ENCODE measurements around the gene FTO. TPM values are rescaled to one million over a fixed set of nuclear protein-coding genes. Genes with fewer than 3 reads are reported as not detected.

Gene FTO
- polyA plus RNA-seq, 3 donors, result 15.9 to 37.9 (median 25.5) TPM

DNA sequence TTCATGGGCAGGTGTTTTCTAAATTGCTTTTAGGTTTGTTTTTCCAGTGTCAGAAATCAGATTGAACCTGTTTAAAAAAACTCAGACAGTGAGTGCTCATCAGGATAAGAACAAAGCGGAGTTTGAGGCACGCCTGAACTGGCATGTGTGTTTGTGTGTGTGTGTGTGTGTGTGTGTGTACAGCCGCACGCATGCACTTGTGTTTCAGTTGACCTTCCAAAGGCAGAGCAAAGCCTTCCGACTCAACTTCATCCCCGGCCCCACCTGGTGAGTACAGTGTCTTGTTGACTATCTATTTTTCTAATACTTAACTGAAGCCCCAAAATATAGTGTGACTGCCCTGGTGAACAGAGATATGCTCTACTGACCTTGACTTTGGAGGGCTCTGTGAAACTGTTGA is 357.5 kb downstream of the FTO start:
- 96 to 100% (median 98%) methylated on average over 6 of the region's 6 CpGs for WGBS, 3 donors
- no peak overlapping the region for H3K27ac ChIP-seq (ENCODE audit: low read depth, low read length)

DNA sequence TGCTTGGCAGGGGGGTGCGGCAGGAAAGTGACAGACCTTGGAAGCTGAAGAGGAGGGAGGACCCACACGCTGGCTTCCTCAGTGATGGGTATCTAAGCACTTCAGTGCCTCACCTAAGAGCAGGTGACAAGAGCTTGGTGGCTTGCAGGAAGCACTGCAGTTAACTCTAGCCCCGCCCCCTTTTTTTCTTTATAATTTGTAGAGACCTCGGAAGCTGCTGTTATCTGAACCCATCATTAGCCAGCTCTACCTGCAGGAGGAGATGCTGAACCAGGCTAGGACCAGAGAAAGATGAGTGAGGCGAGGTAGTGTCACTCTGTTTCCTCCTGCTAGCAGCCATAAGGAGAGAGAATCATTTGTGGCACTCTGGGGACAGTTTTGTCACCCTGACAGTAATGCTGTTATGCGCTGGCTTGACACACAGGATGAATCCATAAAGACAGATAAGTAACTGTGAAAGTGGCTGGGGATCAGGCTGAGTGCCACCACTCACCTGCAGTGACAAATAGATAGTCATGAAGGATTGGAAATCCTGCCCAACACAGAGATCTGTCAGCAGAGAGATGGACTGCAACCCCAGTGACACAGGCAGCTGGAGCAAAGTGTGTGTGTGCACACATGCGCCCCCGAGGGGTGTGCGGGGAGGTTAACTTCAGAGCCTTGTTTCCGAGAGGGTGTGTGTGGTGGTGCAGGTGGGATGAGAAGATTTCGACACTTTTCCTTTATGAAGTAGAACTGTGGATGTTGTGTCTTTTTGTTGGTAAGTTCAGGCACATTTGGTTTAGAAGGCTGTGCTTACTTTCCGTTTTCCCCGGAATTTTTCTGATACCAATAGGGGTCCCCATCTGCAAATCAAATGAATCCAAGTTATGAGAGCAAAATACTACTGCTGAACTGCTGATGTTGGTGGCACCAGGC is 358.7 kb downstream of the FTO start:
- H3K27ac ChIP-seq (ENCODE audit: low read depth, low read length), result no peak overlapping the region
- 77 to 85% (median 80%) methylated on average over 13 of the region's 13 CpGs for WGBS, 3 donors

DNA sequence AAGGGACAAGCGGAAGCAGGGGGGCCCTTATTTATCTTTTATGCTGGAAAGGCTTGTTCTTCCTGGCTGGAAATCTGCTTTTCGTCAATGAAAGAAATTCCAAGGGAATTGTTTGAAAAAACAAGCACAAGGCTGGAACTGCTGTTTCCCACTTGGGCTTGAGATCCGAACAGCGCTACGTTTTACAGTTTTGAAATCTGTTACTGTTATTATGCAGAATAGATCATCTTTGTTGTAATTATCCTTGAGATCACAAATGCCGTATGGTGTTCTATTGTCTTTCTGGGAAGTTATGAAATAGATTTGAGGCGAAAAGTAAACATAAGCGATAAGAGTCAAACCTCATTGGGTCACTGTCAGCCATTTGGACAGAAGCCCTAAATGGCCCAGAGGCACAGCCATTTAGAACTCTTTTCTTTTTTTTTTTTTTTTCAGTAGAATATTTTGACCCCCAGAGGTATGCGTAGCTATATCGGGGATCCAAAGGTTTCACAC is 359.4 kb downstream of the FTO start:
- H3K27ac ChIP-seq (ENCODE audit: low read depth, low read length), result no peak overlapping the region

DNA sequence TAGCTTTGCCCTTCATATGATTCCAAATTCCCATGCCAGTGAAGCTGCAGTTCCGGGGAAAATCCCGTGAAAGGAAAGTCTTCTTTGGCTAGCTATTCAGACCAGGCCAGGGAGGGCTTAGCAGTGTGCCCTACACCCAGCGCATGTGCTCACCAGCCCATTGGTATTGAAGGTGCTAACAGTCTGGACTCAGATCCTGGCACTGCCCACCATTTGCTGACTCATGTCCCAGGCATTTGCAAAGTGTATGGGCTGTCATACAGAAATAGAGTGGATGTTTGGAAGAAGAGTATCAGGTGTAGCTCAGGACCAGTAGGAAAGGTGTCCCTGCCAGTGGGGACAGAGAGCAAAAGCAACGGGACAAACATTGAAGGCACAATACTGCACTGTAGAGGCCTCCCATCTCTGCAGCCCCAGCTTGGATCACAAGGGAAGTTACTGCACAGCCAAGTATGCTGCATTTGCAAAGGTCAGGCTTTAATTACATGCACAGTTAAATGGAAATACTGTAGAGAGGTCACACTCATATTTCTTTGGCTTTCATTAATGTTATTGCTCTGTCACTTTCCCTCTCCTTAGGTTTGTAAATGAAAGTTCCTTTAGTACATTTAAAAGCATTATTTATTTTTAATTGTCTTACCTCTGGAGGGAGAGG is 362.6 kb downstream of the FTO start:
- H3K27ac ChIP-seq (ENCODE audit: low read depth, low read length), result no peak overlapping the region
- WGBS, 3 donors, result 89 to 91% (median 90%) methylated on average over 4 of the region's 4 CpGs

More for the DNA sequence above, 359.4 kb downstream of the FTO start:
- 72 to 76% (median 76%) methylated on average over 10 of the region's 10 CpGs for WGBS, 3 donors

DNA sequence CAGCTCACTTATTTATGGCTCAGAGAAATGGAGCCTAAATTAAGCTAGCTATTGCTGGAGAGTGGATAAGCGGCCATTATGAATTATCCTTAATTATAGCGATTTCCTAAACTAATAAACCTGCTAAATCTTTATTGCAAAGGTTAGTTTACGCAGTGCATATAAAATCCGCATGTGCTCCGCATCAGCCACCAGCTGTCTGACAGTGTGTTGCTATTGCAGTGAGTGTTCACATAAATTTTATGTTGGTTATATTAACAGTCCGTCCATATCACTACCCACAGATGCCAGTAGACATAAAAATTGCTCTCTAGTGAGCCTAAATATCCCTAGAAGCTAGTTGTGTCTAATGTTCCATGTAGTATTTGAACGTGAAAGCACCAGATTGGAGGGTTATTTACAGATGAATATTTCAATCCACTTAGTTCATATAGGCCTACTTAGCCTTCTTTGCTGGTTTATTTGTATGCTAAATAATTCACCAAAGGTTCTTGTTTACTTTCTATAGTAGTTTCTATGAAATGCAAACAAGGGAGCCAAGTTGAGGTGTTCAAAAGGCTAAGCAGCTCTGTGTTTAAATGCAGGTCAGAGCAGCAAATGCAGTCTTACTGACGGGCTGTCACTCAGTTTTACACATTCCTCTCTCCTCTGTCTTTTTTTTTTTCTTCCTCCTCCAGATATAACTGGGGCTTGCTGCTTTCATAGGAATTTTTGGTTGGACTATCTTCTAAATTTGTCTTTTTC is 363.5 kb downstream of the FTO start:
- H3K27ac ChIP-seq (ENCODE audit: low read depth, low read length), result no peak overlapping the region
- 89 to 95% (median 92%) methylated on average over 8 of the region's 8 CpGs for WGBS, 3 donors

DNA sequence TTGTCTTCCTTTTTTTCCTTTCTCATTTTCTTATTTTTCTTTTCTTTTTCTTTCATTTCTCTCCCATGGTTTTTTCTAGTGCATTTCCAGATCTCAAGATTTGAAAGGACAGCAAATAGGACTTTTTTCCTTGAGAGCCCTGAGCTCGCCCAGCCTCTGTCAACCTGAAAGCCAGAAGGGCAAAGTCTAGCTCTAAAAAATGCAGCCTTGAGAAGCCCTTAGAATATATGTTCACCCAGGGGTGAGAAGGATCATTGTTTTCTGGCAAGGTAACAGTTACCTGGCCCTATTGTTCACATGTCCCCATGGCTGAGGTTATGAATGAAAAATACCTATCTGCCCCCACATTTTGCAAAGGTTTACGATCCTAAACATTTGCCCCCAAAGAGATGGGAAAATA is 364.3 kb downstream of the FTO start:
- H3K27ac ChIP-seq (ENCODE audit: low read depth, low read length), result no peak overlapping the region
- WGBS, 3 donors, result 73 to 96% (median 76%) methylated on average over 2 of the region's 2 CpGs

DNA sequence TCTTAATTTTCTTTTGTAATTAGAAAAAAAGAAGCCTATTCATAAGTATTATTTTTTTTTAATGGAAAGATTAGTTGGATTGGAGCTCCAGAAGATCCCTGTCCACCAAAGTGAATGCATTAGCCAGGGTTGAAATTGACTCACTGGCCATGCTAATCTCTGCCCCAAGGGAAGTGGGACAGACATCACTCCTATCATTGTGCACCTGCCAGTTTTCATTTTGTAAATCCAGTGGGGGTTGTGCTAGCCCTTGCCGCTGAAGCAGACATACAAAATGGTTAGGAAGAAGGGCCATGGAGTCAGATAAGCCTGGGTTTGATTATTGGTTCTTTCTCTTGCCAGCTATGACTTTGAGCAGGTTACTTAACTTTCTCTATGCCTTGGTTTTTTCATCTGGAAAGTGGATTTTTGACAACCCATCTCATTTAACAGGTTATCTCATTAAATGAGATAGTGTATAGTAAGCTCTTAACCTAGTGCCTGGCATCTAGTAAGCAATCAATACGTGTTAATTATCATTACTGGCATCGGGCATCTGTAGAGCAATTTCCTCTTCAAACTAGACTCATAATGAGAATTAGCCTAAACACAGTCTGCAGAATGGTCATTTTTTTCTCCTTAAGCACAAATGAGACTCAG is 365.8 kb downstream of the FTO start:
- no peak overlapping the region for H3K27ac ChIP-seq (ENCODE audit: low read depth, low read length)
- WGBS, 3 donors, result 80 to 94% (median 94%) methylated on average over 3 of the region's 3 CpGs

DNA sequence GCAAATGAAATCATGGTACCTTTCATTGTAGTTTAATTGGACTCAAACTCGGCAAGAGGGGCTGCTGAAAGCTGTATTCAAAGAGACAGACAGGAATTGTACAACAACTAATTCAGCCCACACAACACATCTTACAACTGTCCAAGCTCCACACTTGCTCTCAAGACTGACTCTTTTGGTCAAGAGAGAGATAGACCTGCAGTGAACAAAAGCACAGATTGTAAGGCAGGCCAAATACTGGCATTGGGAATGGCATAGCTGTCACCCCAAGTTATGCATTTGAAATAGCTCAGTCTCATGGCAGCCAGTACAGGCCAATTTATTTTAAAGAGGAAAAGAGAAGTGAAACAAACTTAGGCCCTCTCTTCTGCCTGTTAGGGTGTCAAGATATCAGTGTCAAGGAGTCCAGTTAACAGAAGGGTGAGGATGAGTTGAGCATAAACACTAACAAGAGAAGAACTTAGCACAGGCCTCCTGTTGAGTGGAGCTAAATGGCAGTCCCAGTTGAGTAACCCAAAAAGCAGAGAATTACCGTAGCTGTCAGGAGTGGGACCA is 366.9 kb downstream of the FTO start:
- H3K27ac ChIP-seq (ENCODE audit: low read depth, low read length), result no peak overlapping the region
- WGBS, 3 donors, result 99 to 100% (median 100%) methylated on average over 2 of the region's 2 CpGs

DNA sequence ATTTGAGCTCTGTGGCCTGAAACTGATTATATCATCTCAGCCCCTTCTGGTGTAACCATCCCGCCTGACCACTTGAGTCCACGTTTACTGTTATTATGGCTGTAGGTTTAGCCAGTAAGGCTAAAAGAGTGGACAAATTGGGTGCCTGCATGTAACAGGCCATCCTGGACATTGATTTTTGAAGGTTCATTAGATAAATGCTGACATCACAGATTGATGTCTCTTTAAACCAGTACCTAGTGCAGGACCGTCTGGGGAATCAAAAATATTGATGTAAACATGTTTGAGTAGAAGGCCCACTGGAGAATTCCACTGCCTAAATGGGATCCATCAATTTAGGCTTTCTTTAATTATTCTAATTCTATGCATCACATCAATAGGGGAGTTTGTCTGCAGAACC is 367.6 kb downstream of the FTO start:
- H3K27ac ChIP-seq (ENCODE audit: low read depth, low read length), result no peak overlapping the region
- WGBS, 3 donors, result 92 to 96% (median 93%) methylated on average over 3 of the region's 3 CpGs

DNA sequence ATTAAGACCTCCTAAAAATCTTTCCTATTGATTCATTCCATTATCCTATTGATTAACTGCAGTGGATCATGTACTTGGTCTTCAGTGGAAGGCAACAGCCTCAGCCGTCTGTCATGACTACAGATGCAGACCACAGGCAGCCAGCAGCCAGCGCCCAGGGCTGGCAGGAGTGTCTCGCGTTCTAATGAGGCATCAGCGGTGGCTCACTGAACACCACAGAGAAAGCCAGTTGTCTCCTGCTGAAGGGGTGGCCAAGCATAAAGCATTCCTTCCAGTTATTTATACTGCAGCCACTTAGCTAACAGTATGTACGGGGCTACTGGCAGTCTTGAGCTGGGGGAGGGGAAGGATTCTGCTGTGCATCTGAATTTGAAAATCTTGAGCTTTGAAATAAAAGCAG is 368.3 kb downstream of the FTO start:
- WGBS, 3 donors, result 90 to 92% (median 91%) methylated on average over 6 of the region's 6 CpGs

DNA sequence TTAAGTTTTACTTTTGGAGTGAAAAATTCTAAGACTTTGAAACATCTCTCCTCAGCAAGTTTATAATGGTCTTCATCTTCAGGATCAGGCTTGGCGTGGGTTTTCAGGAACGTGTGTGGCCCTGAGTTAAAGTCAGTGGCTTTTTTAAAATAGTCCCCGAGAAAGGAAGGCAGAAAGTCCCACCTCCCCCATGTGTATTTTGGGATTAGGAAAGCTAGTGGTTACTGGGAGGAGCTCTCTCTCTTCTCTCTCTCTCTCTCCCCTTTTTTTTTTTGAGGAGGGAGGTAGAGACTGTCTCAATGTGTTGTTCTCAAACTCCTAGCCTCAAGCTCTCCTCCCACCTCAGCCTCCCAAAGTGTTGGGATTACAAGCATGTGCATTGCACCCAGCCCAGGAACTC is 369.4 kb downstream of the FTO start:
- H3K27ac ChIP-seq (ENCODE audit: low read depth, low read length), result no peak overlapping the region
- WGBS, 3 donors, result 60 to 94% (median 64%) methylated on average over 3 of the region's 3 CpGs

More for the DNA sequence above, 368.3 kb downstream of the FTO start:
- H3K27ac ChIP-seq (ENCODE audit: low read depth, low read length), result no peak overlapping the region

DNA sequence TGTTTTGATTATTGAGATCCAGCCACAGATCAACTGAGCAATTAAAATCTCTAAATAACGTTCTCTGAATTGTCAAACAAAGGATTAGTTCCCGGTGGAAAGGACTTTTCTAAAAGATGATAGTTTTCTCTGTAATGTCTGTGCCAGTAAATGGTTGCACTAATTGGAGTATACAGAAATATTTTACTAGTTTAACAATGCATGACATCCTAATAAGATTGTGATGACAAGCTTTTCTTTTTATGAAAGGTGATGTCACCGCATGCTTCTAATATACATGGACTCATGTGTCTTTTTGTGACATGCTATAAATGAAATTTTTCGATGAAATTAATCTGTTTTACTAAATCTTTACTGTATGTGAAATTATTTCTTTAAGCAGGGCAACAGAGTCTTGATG is 371.5 kb downstream of the FTO start:
- no peak overlapping the region for H3K27ac ChIP-seq (ENCODE audit: low read depth, low read length)
- WGBS, 3 donors, result 89 to 91% (median 91%) methylated on average over 4 of the region's 4 CpGs

DNA sequence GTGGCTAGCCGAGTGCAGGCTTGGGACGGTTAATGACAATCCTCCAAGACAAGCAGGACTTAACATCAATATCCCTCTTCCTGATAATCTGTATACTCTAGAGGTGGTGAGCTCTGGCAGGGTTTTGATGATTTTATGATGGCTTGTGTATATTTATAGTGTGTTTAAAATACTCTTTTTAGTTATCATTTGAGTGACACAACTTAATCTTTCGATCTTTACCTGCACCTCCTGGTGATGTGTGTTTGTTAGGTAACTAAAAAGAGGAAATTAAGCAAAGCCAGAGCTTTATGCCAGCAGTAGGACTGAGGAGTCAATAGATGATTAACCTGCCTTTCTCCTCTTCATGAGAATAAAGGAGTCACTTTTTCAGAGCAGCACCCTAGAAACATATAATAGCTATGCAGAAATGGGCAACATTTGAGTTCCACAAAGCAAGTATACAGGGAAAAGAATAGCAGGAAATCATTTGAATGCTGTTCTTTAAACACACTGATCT is 372.1 kb downstream of the FTO start:
- 72 to 87% (median 87%) methylated on average over 3 of the region's 3 CpGs for whole genome bisulfite sequencing, 3 donors
- no peak overlapping the region for H3K27ac ChIP-seq (ENCODE audit: low read depth, low read length)

DNA sequence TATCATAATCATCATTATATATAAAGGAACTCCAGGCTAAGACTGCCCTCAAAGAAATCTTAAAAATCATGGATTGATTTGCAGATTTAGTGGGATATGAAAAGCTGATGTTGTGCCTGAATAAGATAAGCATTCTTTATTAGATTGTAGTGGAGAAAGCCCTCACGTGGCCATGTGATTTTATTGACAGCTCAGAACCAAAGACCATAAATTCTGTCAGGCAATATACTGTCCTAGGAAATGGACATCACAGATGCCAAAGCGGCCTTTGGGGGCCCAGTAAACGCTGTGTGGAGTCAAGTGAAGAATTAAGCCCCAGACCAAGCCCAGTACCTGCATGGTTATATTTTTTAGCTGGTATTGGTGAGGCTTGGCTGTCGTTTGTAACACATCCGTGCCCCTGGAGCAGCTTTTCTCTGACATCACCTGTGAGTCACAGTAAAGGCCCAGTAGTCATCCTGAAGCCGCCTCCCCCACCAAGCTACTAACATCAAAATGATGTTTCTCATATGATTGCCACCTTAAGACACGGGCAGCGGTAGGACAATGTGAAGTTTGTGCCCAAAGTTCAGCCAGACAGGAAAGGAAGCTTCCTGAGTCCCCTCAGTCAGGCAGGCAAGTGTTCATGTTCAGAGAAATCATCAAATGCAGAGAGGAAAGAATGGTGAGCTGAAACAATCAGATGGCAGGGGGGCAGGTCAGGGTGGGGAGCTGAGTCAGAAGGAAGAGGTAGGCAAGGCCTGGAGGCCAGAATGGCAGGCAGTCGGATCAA is 373.3 kb downstream of the FTO start:
- WGBS, 3 donors, result 61 to 77% (median 69%) methylated on average over 9 of the region's 9 CpGs
- H3K27ac ChIP-seq (ENCODE audit: low read depth, low read length), result no peak overlapping the region

DNA sequence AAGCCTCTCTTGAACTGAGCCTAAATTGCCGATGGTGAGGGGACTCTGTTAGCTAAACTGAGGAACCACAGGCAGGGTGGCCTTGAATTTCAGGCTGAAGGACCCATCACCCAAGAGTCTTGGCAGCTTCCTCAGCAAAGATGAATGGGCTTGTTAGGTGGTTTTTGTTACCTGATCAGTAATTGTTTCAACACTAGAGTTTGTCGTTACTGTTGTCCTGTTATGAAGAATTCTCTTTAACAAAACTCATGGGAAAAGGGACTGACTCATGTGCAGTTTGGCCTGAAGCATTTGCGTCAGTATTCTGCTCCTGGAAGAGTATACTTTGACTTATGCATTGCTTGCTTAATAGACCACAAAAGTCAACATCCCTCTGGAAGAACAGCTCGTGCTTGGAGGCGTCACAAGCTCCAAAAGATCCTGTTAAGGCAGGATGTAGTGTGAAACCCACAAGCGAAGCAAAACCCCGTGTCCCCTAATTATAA is 376.6 kb downstream of the FTO start:
- 68 to 75% (median 74%) methylated on average over 7 of the region's 7 CpGs for WGBS, 3 donors
- no peak overlapping the region for H3K27ac ChIP-seq (ENCODE audit: low read depth, low read length)

DNA sequence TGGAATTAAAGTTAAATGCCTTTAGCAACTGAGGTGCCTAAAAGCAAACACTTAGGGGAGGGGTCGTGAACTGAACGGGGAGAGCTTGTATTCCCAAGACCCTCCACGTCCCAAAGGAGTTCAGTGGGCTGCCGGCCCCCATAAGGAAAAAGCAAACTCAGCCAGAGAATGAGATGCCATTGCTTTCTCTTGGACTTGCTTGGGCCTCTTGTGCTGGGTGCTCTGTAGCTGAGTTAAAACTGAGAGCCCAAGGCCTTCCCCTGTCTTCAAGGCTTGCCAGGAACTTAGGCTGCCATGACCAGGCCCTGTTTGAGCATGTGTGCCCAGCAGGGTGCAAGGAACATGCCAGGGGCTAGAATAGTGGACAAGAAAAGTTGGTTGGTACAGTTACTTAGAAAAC is 382.8 kb downstream of the FTO start:
- no peak overlapping the region for H3K27ac ChIP-seq (ENCODE audit: low read depth, low read length)
- WGBS, 3 donors, result 91 to 96% (median 93%) methylated on average over 4 of the region's 4 CpGs

DNA sequence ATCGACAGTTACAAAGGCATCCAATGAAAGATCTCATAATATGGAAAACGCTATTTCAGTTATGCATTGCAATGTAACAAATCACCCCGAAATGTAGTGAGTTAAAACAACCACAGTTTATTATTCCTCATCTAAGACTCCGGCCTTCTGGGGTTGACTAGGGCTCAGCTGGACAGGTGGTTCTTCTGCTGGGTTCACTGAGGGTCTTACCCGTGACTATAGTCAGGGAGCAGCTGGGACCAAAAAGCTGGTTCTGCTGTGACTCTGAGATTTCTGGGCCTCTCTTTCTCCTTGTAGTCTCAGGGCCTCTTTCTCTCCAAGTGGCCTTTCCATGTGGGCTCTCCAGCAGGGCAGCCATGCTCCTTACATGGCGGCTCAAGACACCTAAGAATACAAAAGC is 386.6 kb downstream of the FTO start:
- 96 to 98% (median 97%) methylated on average over 6 of the region's 6 CpGs for WGBS, 3 donors
- no peak overlapping the region for H3K27ac ChIP-seq (ENCODE audit: low read depth, low read length)

Measured in adipose tissue (tissue), 3 donors.